Stimulated activated naive B cell treated with anti-CD40 and anti-IgM and Interleukin-4, amounts not matched to agents 10 μg/mL and 1 μg/mL and 100 μg/mL, for 72 hours (primary cell): Measurements from ENCODE around the gene CMPK1.
"Not testable (repeated sequence)": the region's sequence is repeated elsewhere in the genome, so short reads cannot be mapped to it uniquely, and the experiment has no call there.

ENCODE experiments used
- ATAC-seq, 2 donors: fragments of 150-1000 bp; cut with Tn5 transposase; replicated peaks; 2 replicates each; pipeline ENCODE4 v1.10.0; 2021; ENCODE audit warnings: moderate library complexity in 1 of 2
- DNase-seq: peaks from one replicate; pipeline ENCODE4 v3.0.0; 2021
- H3K27ac Mint-ChIP-seq: one replicate; pipeline ENCODE4 v1.8.0; 2022; ENCODE audit warnings: mild to moderate bottlenecking, mixed read lengths
- H3K27me3 Mint-ChIP-seq, 2 donors: one replicate each; pipeline ENCODE4 v1.8.0; 2022; ENCODE audit warnings: mixed read lengths in 2 of 2
- H3K36me3 Mint-ChIP-seq, 2 donors: one replicate each; pipeline ENCODE4 v1.8.0; 2022; ENCODE audit warnings: mixed read lengths in 2 of 2, mild to moderate bottlenecking in 1 of 2
- H3K4me1 Mint-ChIP-seq, 2 donors: one replicate each; pipeline ENCODE4 v1.8.0; 2022; ENCODE audit warnings: mixed read lengths in 2 of 2, mild to moderate bottlenecking in 1 of 2
- H3K4me3 Mint-ChIP-seq, 2 donors: one replicate each; pipeline ENCODE4 v1.8.0; 2022; ENCODE audit warnings: mild to moderate bottlenecking in 2 of 2, mixed read lengths in 2 of 2, moderate library complexity in 1 of 2
- H3K9me3 Mint-ChIP-seq, 2 donors: one replicate each; pipeline ENCODE4 v1.8.0; 2022; ENCODE audit warnings: mixed read lengths in 2 of 2, mild to moderate bottlenecking in 1 of 2

CMPK1 gene

GRCh38 chr1:47330212-47330611, 3.4 kb upstream of the CMPK1 start:
- ATAC-seq (no peak), DNase-seq (no peak)
- no peak overlapping the region for H3K27ac Mint-ChIP-seq
- H3K4me3 Mint-ChIP-seq: no peak overlapping the region
- H3K36me3 Mint-ChIP-seq: peaks cover 0 to 3% of the 10 kb centered on the region in 2 donors
- H3K27me3 Mint-ChIP-seq: no peaks in the 10 kb centered on the region
- no peaks in the 10 kb centered on the region for H3K9me3 Mint-ChIP-seq
- H3K4me1 Mint-ChIP-seq: peaks cover 5 to 7% of the 10 kb centered on the region in 2 donors

GRCh38 chr1:47331875-47332274, 1.7 kb upstream of the CMPK1 start:
- no peaks in the 10 kb centered on the region for H3K27me3 Mint-ChIP-seq
- H3K36me3 Mint-ChIP-seq: peaks cover 0 to 5% of the 10 kb centered on the region in 2 donors

GRCh38 chr1:47332779-47333577, 612 bp upstream of the CMPK1 start:
- DNase-seq (no peak), ATAC-seq (no peak)

More at GRCh38 chr1:47331875-47332274, 1.7 kb upstream of the CMPK1 start:
- Mint-ChIP-seq H3K9me3 (no peaks in the 10 kb centered on the region), H3K4me1 (peaks cover 9 to 20% of the 10 kb centered on the region in 2 donors), H3K4me3 (peak overlapping the region in 1 of 2 donors; percentile 12), H3K27ac (no peak overlapping the region)
- DNase-seq (no peak), ATAC-seq (no peak)

GRCh38 chr1:47333922-47334764, 553 bp downstream of the CMPK1 start:
- H3K4me3 Mint-ChIP-seq: no peak overlapping the region
- peaks cover 12 to 30% of the 10 kb centered on the region in 2 donors for H3K4me1 Mint-ChIP-seq
- no peaks in the 10 kb centered on the region for H3K9me3 Mint-ChIP-seq
- ATAC-seq: peak; percentile 88 to 90
- peak overlapping the region; percentile 99 for H3K27ac Mint-ChIP-seq
- peak; percentile 68 for DNase-seq
- H3K36me3 Mint-ChIP-seq: peaks cover 0 to 3% of the 10 kb centered on the region in 2 donors
- no peaks in the 10 kb centered on the region for H3K27me3 Mint-ChIP-seq

More at GRCh38 chr1:47332779-47333577, 612 bp upstream of the CMPK1 start:
- Mint-ChIP-seq H3K9me3 (no peaks in the 10 kb centered on the region), H3K27me3 (no peaks in the 10 kb centered on the region), H3K27ac (no peak overlapping the region), H3K4me1 (peaks cover 9 to 25% of the 10 kb centered on the region in 2 donors), H3K4me3 (no peak overlapping the region), H3K36me3 (peaks cover 0 to 5% of the 10 kb centered on the region in 2 donors)

- H3K36me3 Mint-ChIP-seq: peaks cover 0 to 5% of the 10 kb centered on the region in 2 donors
- H3K4me3 Mint-ChIP-seq: no peak overlapping the region
- DNase-seq (no peak), ATAC-seq (no peak)
- no peaks in the 10 kb centered on the region for H3K27me3 Mint-ChIP-seq
- no peaks in the 10 kb centered on the region for H3K9me3 Mint-ChIP-seq
- peaks cover 12 to 30% of the 10 kb centered on the region in 2 donors for H3K4me1 Mint-ChIP-seq
- peak overlapping the region; percentile 99 for H3K27ac Mint-ChIP-seq
Observed at GRCh38 chr1:47334765-47335435, 1.3 kb downstream of the CMPK1 start.

- Mint-ChIP-seq H3K36me3 (peaks cover 7 to 9% of the 10 kb centered on the region in 2 donors), H3K27ac (no peak overlapping the region), H3K4me3 (no peak overlapping the region), H3K27me3 (no peaks in the 10 kb centered on the region), H3K9me3 (no peaks in the 10 kb centered on the region), H3K4me1 (peaks cover 12 to 30% of the 10 kb centered on the region in 2 donors)
- ATAC-seq (no peak), DNase-seq (no peak)
Observed at GRCh38 chr1:47337350-47337749, 3.8 kb downstream of the CMPK1 start.

GRCh38 chr1:47338249-47339077, 4.9 kb downstream of the CMPK1 start:
- H3K36me3 Mint-ChIP-seq: peaks cover 7 to 9% of the 10 kb centered on the region in 2 donors
- peaks cover 12 to 30% of the 10 kb centered on the region in 2 donors for H3K4me1 Mint-ChIP-seq
- H3K9me3 Mint-ChIP-seq: no peaks in the 10 kb centered on the region
- no peak overlapping the region for H3K4me3 Mint-ChIP-seq
- DNase-seq: no peak
- no peaks in the 10 kb centered on the region for H3K27me3 Mint-ChIP-seq
- H3K27ac Mint-ChIP-seq: no peak overlapping the region
- ATAC-seq: no peak

GRCh38 chr1:47340227-47340626, 6.6 kb downstream of the CMPK1 start:
- H3K36me3 Mint-ChIP-seq: peaks cover 7 to 9% of the 10 kb centered on the region in 2 donors
- H3K27ac Mint-ChIP-seq: peak overlapping the region; percentile 65
- no peaks in the 10 kb centered on the region for H3K9me3 Mint-ChIP-seq
- peaks cover 7 to 23% of the 10 kb centered on the region in 2 donors for H3K4me1 Mint-ChIP-seq
- DNase-seq: no peak
- ATAC-seq: no peak
- no peak overlapping the region for H3K4me3 Mint-ChIP-seq
- no peaks in the 10 kb centered on the region for H3K27me3 Mint-ChIP-seq

- Mint-ChIP-seq H3K4me1 (peaks cover 12 to 25% of the 10 kb centered on the region in 2 donors), H3K36me3 (peaks cover 18 to 28% of the 10 kb centered on the region in 2 donors)
- DNase-seq, H3K4me3 Mint-ChIP-seq, H3K9me3 Mint-ChIP-seq, ATAC-seq, H3K27ac Mint-ChIP-seq, H3K27me3 Mint-ChIP-seq: not testable (repeated sequence)
Observed at GRCh38 chr1:47346979-47347378, 13.4 kb downstream of the CMPK1 start.

GRCh38 chr1:47347735-47348134, 14.1 kb downstream of the CMPK1 start:
- H3K36me3 Mint-ChIP-seq: peaks cover 18 to 28% of the 10 kb centered on the region in 2 donors
- no peak overlapping the region for H3K27ac Mint-ChIP-seq
- H3K4me3 Mint-ChIP-seq: no peak overlapping the region
- H3K4me1 Mint-ChIP-seq: peaks cover 12 to 25% of the 10 kb centered on the region in 2 donors
- no peaks in the 10 kb centered on the region for H3K27me3 Mint-ChIP-seq
- ATAC-seq: no peak
- no peaks in the 10 kb centered on the region for H3K9me3 Mint-ChIP-seq
- DNase-seq: no peak

GRCh38 chr1:47348246-47348645, 14.7 kb downstream of the CMPK1 start:
- H3K27ac Mint-ChIP-seq: no peak overlapping the region
- H3K4me3 Mint-ChIP-seq: no peak overlapping the region
- no peaks in the 10 kb centered on the region for H3K27me3 Mint-ChIP-seq
- H3K36me3 Mint-ChIP-seq: peaks cover 18 to 28% of the 10 kb centered on the region in 2 donors
- ATAC-seq (no peak), DNase-seq (no peak)
- no peaks in the 10 kb centered on the region for H3K9me3 Mint-ChIP-seq
- peaks cover 12 to 25% of the 10 kb centered on the region in 2 donors for H3K4me1 Mint-ChIP-seq

DNA sequence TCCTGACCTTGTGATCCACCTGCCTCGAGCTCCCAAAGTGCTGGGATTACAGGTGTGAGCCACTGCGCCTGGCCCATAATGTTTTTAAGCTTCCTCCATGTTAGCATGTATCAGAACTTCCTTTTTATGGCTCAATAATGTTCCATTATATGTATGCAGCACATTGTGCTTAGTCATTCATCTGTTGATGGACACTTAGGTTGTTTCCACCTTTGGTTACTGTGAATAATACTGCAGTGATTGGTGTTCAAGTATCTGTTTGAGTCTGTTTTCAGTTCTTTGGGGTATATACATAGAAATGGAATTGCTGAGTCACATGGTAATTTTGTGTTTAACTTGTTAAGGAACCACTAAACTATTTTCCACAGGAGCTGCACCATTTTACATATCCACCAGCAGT, 17.7 kb downstream of the CMPK1 start:
- Mint-ChIP-seq H3K4me3 (no peak overlapping the region), H3K27me3 (no peaks in the 10 kb centered on the region), H3K9me3 (no peaks in the 10 kb centered on the region), H3K27ac (peak overlapping the region; percentile 85), H3K36me3 (peaks cover 15 to 24% of the 10 kb centered on the region in 2 donors), H3K4me1 (peaks cover 14 to 29% of the 10 kb centered on the region in 2 donors)
- DNase-seq (no peak), ATAC-seq (peak; percentile 73 to 94)

GRCh38 chr1:47361380-47361779, 27.8 kb downstream of the CMPK1 start:
- DNase-seq (no peak), ATAC-seq (no peak)
- H3K4me3 Mint-ChIP-seq: no peak overlapping the region
- H3K9me3 Mint-ChIP-seq: no peaks in the 10 kb centered on the region
- no peak overlapping the region for H3K27ac Mint-ChIP-seq
- H3K4me1 Mint-ChIP-seq: peaks cover 0 to 2% of the 10 kb centered on the region in 2 donors
- H3K27me3 Mint-ChIP-seq: no peaks in the 10 kb centered on the region
- peaks cover 0 to 6% of the 10 kb centered on the region in 2 donors for H3K36me3 Mint-ChIP-seq
